HEK293T (cell line): ENCODE data around the gene CBFA2T3.

Source experiments
- CTCF ChIA-PET: fragments of 350-600 bp; formaldehyde crosslinking; extraction: SDS; loops from one replicate; lab custom pipeline; 2021; ENCODE audit warnings: antibody characterized with exemption, inconsistent platforms; lab: Yijun Ruan, JAX
- POLR2A ChIA-PET: fragments of 350-600 bp; formaldehyde crosslinking; extraction: SDS; loops from one replicate; lab custom pipeline; 2020; ENCODE audit warnings: antibody characterized with exemption, inconsistent platforms; lab: Yijun Ruan, JAX
- DNase-seq: peaks from one replicate; pipeline ENCODE4 v3.0.0; 2012; ENCODE audit warnings: mixed read lengths; ENCODE audit errors: extremely low spot score
- ARNT ChIP-seq: fragments of 450-650 bp; IDR thresholded peaks from 2 replicates; pipeline ENCODE4 v1.6.1; 2017; ENCODE audit warnings: mild to moderate bottlenecking
- BHLHE40 ChIP-seq: fragments of 450-650 bp; IDR thresholded peaks from 2 replicates; pipeline ENCODE4 v1.6.1; 2016; ENCODE audit warnings: mild to moderate bottlenecking, moderate library complexity, borderline replicate concordance
- CTBP1 ChIP-seq: fragments of 450-650 bp; IDR thresholded peaks from 2 replicates; pipeline ENCODE4 v1.6.1; 2016; ENCODE audit warnings: borderline replicate concordance
- ELF4 ChIP-seq: fragments of 450-650 bp; IDR thresholded peaks from 2 replicates; pipeline ENCODE4 v1.6.1; 2017; ENCODE audit warnings: antibody characterized with exemption
- FOXA1 ChIP-seq: fragments of 450-650 bp; IDR thresholded peaks from 2 replicates; pipeline ENCODE4 v1.6.1; 2016; ENCODE audit warnings: mild to moderate bottlenecking
- FOXK2 ChIP-seq: fragments of 450-650 bp; IDR thresholded peaks from 2 replicates; pipeline ENCODE4 v1.6.1; 2016; ENCODE audit warnings: mild to moderate bottlenecking
- FOXM1 ChIP-seq: fragments of 450-650 bp; IDR thresholded peaks from 2 replicates; pipeline ENCODE4 v1.6.1; 2017; ENCODE audit warnings: mild to moderate bottlenecking, borderline replicate concordance
- HDGF ChIP-seq: fragments of 450-650 bp; IDR thresholded peaks from 2 replicates; pipeline ENCODE4 v1.6.1; 2017; ENCODE audit warnings: antibody characterized with exemption, borderline replicate concordance
- L3MBTL2 ChIP-seq: fragments of 450-650 bp; conservative IDR thresholded peaks from 2 replicates; pipeline ENCODE4 v1.6.1; 2016; ENCODE audit warnings: mild to moderate bottlenecking
- LEF1 ChIP-seq: fragments of 450-650 bp; IDR thresholded peaks from 2 replicates; pipeline ENCODE4 v1.6.1; 2017; ENCODE audit warnings: mild to moderate bottlenecking, borderline replicate concordance
- NFRKB ChIP-seq: fragments of 450-650 bp; IDR thresholded peaks from 2 replicates; pipeline ENCODE4 v1.6.1; 2016; ENCODE audit warnings: mild to moderate bottlenecking, moderate library complexity
- SP1 ChIP-seq: fragments of 450-650 bp; IDR thresholded peaks from 2 replicates; pipeline ENCODE4 v1.6.1; 2017
- SUZ12 ChIP-seq: fragments of 450-650 bp; IDR thresholded peaks from 2 replicates; pipeline ENCODE4 v1.6.1; 2016; ENCODE audit warnings: mild to moderate bottlenecking
- TARDBP ChIP-seq: fragments of 450-650 bp; IDR thresholded peaks from 2 replicates; pipeline ENCODE4 v1.6.1; 2016
- ZNF384 ChIP-seq: fragments of 450-650 bp; IDR thresholded peaks from 2 replicates; pipeline ENCODE4 v1.6.1; 2016
- TF ChIP-seq, protein P1 (sequence below): fragments of 450-650 bp; IDR thresholded peaks from 2 replicates; pipeline ENCODE4 v1.6.1; 2016

Gene CBFA2T3

DNA sequence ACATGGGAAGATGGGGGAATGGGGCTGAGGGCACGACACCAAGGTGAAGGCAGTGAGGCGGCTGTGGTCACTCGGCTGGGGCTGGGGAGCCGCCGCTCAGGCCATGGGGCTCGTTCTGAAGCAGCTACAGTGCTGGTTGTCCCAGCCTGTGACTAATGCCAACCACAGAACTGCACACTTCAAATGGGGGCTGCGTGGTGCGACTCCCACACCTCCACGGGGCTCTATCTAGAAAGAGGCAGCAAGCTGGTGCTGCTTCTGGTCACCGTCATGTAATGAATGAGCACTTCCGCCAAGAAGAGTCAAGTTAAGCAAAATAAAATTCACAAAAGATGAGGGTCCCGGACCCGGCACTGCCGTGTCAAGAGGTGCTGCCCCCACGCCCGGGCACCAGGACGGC lies 140.2 kb downstream of the CBFA2T3 start:
- DNase-seq, result no peak
- CTCF ChIA-PET, result no interaction called here
- TF ChIP-seq ELF4 (no peak), ARNT (no peak), HDGF (no peak), TARDBP (no peak), FOXA1 (no peak), ZNF384 (no peak), NFRKB (no peak), FOXK2 (no peak), SUZ12 (no peak), FOXM1 (no peak), SP1 (no peak), CTBP1 (no peak), BHLHE40 (no peak)
- TF ChIP-seq, protein P1, sequence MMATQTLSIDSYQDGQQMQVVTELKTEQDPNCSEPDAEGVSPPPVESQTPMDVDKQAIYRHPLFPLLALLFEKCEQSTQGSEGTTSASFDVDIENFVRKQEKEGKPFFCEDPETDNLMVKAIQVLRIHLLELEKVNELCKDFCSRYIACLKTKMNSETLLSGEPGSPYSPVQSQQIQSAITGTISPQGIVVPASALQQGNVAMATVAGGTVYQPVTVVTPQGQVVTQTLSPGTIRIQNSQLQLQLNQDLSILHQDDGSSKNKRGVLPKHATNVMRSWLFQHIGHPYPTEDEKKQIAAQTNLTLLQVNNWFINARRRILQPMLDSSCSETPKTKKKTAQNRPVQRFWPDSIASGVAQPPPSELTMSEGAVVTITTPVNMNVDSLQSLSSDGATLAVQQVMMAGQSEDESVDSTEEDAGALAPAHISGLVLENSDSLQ, result no peak
- POLR2A ChIA-PET, result no interaction called here

DNA sequence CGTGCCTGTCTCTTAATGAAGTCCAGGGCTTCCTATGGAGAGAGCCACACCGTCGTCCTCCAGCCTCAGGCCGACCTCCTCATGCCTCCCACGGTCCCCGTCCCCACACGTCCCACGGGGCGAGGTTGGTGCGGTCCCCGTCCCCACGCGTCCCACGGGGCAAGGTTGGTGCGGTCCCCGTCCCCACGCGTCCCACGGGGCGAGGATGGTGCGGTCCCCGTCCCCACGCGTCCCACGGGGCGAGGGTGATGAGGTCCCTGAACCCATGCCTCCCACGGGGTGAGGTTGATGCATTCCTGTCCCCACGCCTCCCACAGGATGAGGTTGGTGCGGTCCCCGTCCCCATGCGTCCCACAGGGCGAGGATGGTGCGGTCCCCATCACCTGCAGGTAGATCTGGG lies 141.2 kb downstream of the CBFA2T3 start:
- DNase-seq, result no peak
- ChIA-PET POLR2A (no interaction called here), CTCF (no interaction called here)
- TF ChIP-seq L3MBTL2, result no peak
- no peak for TF ChIP-seq ZNF384
- no peak for TF ChIP-seq HDGF
- TF ChIP-seq ELF4, result no peak
- no peak for TF ChIP-seq BHLHE40
- no peak for TF ChIP-seq LEF1
- no peak for TF ChIP-seq SUZ12
- no peak for TF ChIP-seq CTBP1
- no peak for TF ChIP-seq TARDBP
- no peak for TF ChIP-seq FOXK2
- TF ChIP-seq NFRKB, result no peak
- no peak for TF ChIP-seq ARNT
- TF ChIP-seq, protein P1, result no peak
- TF ChIP-seq FOXM1, result no peak
- TF ChIP-seq FOXA1, result no peak
- no peak for TF ChIP-seq SP1

DNA sequence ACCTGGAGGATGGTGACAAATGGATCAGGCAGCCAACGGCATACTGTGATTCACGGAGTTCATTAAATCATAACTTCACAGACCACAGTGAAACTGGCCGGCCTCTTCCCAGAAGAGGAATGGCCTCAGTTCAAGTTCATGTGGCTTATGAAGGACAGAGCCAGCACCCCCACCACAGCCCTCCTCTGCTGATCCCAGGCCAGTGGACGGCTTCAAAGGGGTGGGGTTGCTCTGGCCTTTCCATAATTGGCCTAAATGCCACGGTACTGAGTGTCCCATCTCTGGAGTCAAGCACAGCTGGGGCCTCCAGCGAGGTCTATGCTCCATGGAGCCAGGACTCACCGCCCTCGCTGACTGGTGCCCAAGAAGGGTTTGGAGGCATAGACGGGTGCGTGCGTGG lies 141.6 kb downstream of the CBFA2T3 start:
- TF ChIP-seq SP1 (no peak), HDGF (no peak), SUZ12 (no peak), FOXM1 (no peak), NFRKB (no peak), FOXK2 (no peak), ARNT (no peak), ZNF384 (no peak), LEF1 (no peak), TARDBP (no peak)
- TF ChIP-seq, protein P1, result no peak
- no peak for DNase-seq
- POLR2A ChIA-PET, result no interaction called here
- CTCF ChIA-PET, result no interaction called here

DNA sequence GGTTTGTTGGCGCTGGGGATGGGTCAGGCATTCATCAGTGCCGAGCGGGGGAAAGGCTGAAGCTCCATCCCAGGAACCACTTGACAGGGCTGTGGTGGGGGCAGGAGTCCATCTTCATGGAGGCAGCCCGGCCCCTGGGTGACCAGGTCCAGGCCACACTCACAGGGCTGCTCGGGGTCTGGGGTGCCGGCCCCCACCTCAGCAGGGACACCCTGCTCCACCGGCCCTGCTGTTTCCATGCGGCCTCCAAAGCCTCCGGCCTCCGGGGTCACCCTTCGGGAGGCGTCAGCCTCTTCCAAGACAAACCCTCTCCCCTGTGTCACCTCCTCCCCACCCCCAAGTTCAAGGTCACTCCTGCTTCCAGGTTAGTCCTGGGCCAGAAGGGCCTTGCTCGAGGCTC lies 142.3 kb downstream of the CBFA2T3 start:
- TF ChIP-seq ZNF384 (no peak), CTBP1 (no peak), SUZ12 (no peak), TARDBP (no peak), HDGF (no peak), ARNT (no peak), L3MBTL2 (no peak), FOXK2 (no peak)
- TF ChIP-seq, protein P1, result no peak
- ChIA-PET POLR2A (no interaction called here), CTCF (no interaction called here)
- no peak for DNase-seq

DNA sequence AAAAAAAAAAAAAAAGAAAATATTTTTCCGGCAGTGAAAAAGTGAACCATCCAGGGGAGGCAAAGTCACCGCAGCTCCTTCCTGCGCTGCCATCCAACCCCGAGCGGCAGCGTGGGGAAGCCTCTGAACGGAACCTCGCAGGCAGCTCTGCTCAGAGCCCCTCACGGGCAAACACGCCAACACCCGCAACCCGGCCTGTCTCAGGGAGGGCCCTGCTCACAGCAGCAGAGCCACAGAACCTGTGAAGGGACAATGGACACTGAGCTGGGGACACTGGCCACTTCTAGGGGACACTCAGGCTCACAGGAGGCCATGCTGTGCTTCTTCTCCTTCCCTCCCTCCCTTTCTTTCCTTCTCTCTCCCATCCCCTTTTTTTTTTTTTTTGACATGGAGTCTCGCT lies 143.9 kb downstream of the CBFA2T3 start:
- DNase-seq, result no peak
- ChIA-PET CTCF (no interaction called here), POLR2A (interaction anchor here (1.0 kb wide), 1 partner anchor 22 kb away, joined by 3 read pairs; no protein-coding TSS in a partner anchor)
- no peak for TF ChIP-seq ARNT
- TF ChIP-seq FOXA1, result no peak
- TF ChIP-seq CTBP1, result no peak
- no peak for TF ChIP-seq ELF4
- no peak for TF ChIP-seq LEF1
- TF ChIP-seq, protein P1, result no peak
- TF ChIP-seq FOXM1, result no peak
- no peak for TF ChIP-seq NFRKB
- no peak for TF ChIP-seq SUZ12
- TF ChIP-seq FOXK2, result no peak
- TF ChIP-seq ZNF384, result no peak
- TF ChIP-seq HDGF, result no peak
- no peak for TF ChIP-seq TARDBP
